GM19467 (cell line): ENCODE results near the gene METTL8.

Source experiments
- ATAC-seq: cut with Tn5 transposase; IDR thresholded peaks from one replicate; pipeline ENCODE4 v1.9.1; 2021; ENCODE audit warnings: mild to moderate bottlenecking, moderate library complexity; ENCODE audit not compliant: unreplicated experiment

METTL8 gene

DNA sequence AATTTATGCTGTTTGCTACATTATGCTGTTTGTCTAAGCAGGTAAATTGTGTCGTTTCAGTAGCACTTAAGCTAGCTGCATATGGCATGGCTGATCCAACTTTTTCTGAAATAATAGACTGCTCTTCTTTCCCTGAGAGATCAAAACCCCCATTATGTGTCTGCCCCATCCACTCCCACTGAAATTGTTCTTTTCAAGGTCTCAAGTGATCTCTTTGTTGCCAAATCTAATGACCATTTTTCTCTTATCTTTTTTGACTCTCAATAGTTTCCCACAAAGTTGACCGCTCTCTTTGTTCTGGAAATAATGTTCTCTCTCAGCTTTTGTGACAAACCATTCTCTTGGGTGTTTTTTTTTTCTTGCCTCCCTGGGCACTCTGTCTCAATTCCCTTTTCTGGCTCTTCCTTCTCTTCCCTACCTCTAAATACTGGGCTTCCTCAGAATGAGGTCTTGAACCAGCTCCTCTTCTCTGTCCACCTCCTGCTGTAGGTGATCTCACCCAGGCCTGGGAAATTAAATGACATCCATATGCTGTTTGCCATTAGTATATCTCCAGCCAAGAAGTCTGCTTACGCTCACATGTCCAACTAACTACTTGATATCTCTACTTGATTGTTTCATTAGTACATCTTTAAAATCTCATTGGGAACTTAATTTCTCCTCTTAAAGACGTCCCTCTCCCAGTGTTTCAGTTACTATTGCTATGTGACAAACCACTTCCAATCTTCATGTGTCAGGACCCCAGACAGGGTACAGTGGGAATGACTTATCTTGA is 165.7 kb downstream of the METTL8 start:
- ATAC-seq = no peak
